PC-3 (cell line): ENCODE results near the gene CALN1. TPM values are rescaled to one million over a fixed set of nuclear protein-coding genes. Genes with fewer than 3 reads are reported as not detected.
"Not testable (repeated sequence)": the region's sequence is repeated elsewhere in the genome, so short reads cannot be mapped to it uniquely, and the experiment has no call there.

Experiments used
- ATAC-seq: fragments of 200-7000 bp; cut with Tn5 transposase; 2 replicates; pipeline ENCODE4 v1.9.1; 2020; ENCODE audit warnings: mild to moderate bottlenecking, moderate library complexity
- BruUV-seq: library from RNA; stranded (reverse); fragments of 400-500 nt; replicated peaks from 2 replicates; lab custom pipeline; 2021; lab: Mats Ljungman, UMichigan
- CTCF ChIA-PET: fragments of 300-600 bp; sonication (Branson Sonifier 250); formaldehyde crosslinking; loops from one replicate; lab custom pipeline; 2022; ENCODE audit warnings: antibody characterized with exemption; lab: Charles Lee
- POLR2A ChIA-PET: fragments of 300-600 bp; sonication (Branson Sonifier 250); formaldehyde crosslinking; loops from one replicate; lab custom pipeline; 2022; ENCODE audit warnings: antibody characterized with exemption; ENCODE audit not compliant: unreplicated experiment; lab: Charles Lee
- DNase-seq: peaks from one replicate; pipeline ENCODE4 v3.0.0-alpha.2; 2015
- H2AFZ ChIP-seq: fragments of 300-600 bp; sonication (generic); 2 replicates; pipeline ENCODE4 v1.6.0; 2016; ENCODE audit warnings: antibody characterized with exemption, low read length
- H3F3A ChIP-seq: fragments of 300-600 bp; sonication (generic); one replicate; pipeline ENCODE4 v1.6.0; 2017; ENCODE audit warnings: antibody characterized with exemption, low read length, control low read depth, mild to moderate bottlenecking; ENCODE audit not compliant: unreplicated experiment
- H3K27ac ChIP-seq: fragments of 300-600 bp; sonication (generic); 2 replicates; pipeline ENCODE4 v1.5.1; 2016; ENCODE audit warnings: mild to moderate bottlenecking, low read length
- H3K27me3 ChIP-seq: fragments of 300-600 bp; sonication (generic); 2 replicates; pipeline ENCODE4 v1.6.1; 2016; ENCODE audit warnings: low read length, mixed read lengths
- H3K36me3 ChIP-seq: fragments of 300-600 bp; sonication (generic); 2 replicates; pipeline ENCODE4 v1.6.1; 2016; ENCODE audit warnings: low read depth, mixed run types, low read length, mixed read lengths
- H3K4me1 ChIP-seq: fragments of 300-600 bp; sonication (generic); 2 replicates; pipeline ENCODE4 v1.5.1; 2016; ENCODE audit warnings: low read length; ENCODE audit not compliant: insufficient read depth
- H3K4me2 ChIP-seq: fragments of 300-600 bp; sonication (generic); 2 replicates; pipeline ENCODE4 v1.6.0; 2016; ENCODE audit warnings: low read length
- H3K4me3 ChIP-seq: fragments of 300-600 bp; sonication (generic); 2 replicates; pipeline ENCODE4 v1.5.1; 2016; ENCODE audit warnings: mild to moderate bottlenecking, low read length, mixed read lengths
- H3K79me2 ChIP-seq: fragments of 300-600 bp; sonication (generic); 2 replicates; pipeline ENCODE4 v1.6.1; 2017; ENCODE audit warnings: low read length, mixed read lengths
- H3K9ac ChIP-seq: fragments of 300-600 bp; sonication (generic); 2 replicates; pipeline ENCODE4 v1.6.0; 2016; ENCODE audit warnings: mild to moderate bottlenecking, low read length
- H3K9me2 ChIP-seq: fragments of 300-600 bp; sonication (generic); replicated peaks from 2 replicates; pipeline ENCODE4 v1.6.1; 2016; ENCODE audit warnings: mixed run types, low read length, mixed read lengths
- H3K9me3 ChIP-seq: fragments of 300-600 bp; sonication (generic); 2 replicates; pipeline ENCODE4 v1.6.1; 2016; ENCODE audit warnings: low read length, mixed read lengths
- H4K20me1 ChIP-seq: fragments of 300-600 bp; sonication (generic); 2 replicates; pipeline ENCODE4 v1.6.1; 2016; ENCODE audit warnings: low read length, mixed read lengths
- CTCF ChIP-seq: fragments of 300-600 bp; sonication (generic); conservative IDR thresholded peaks from 2 replicates; pipeline ENCODE4 v1.5.1; 2017; ENCODE audit warnings: antibody characterized with exemption, low read depth, mild to moderate bottlenecking, low read length
- EZH2 ChIP-seq: fragments of 300-600 bp; sonication (generic); IDR thresholded peaks from one replicate; pipeline ENCODE4 v1.6.1; 2017; ENCODE audit warnings: antibody characterized with exemption, mild to moderate bottlenecking, low read length; ENCODE audit not compliant: unreplicated experiment
- EZH2phosphoT487 ChIP-seq: fragments of 300-600 bp; sonication (generic); IDR thresholded peaks from 2 replicates; pipeline ENCODE4 v1.6.1; 2018; ENCODE audit warnings: mild to moderate bottlenecking, antibody characterized with exemption, low read length, borderline replicate concordance
- intact Hi-C: fragments of 100-400 bp; cut with micrococcal nuclease; formaldehyde crosslinking; loops from 2 replicates; pipeline ENCODE4 v1.9.0; 2023
- total RNA-seq: library from RNA; depleted of rRNA; stranded (reverse); fragments of >200 nt; gene quantifications from 2 replicates; pipeline ENCODE4 v1.2.3, GENCODE V29; 2014

The CALN1 gene
- total RNA-seq, 1 experiment from 2014 or later, result not detected

- Histone ChIP-seq H3K4me1 (no peaks in the 10 kb centered on the region), H3K79me2 (no peaks in the 10 kb centered on the region), H4K20me1 (no peaks in the 10 kb centered on the region), H3K27me3 (no peaks in the 10 kb centered on the region), H3K4me2 (no peak overlapping the region), H3K9me3 (no peaks in the 10 kb centered on the region), H3K4me3 (no peak overlapping the region), H3F3A (no peaks in the 10 kb centered on the region), H2AFZ (no peak overlapping the region), H3K27ac (no peak overlapping the region), H3K9ac (no peak overlapping the region), H3K9me2 (no peaks in the 10 kb centered on the region), H3K36me3 (no peaks in the 10 kb centered on the region)
- DNase-seq, result no peak
- ATAC-seq, result no peak
- BruUV-seq, result no TSS peak
- TF ChIP-seq EZH2phosphoT487 (no peak), CTCF (no peak), EZH2 (no peak)
- POLR2A ChIA-PET, result no interaction called here
- intact Hi-C loops, result no loop called here
- CTCF ChIA-PET, result no interaction called here
These were observed 478.7 kb downstream of the CALN1 start for GRCh38 chr7:71933426-71933825.

- CTCF ChIA-PET, result no interaction called here
- no peak overlapping the region for H3K9ac ChIP-seq
- no peaks in the 10 kb centered on the region for H3K4me1 ChIP-seq
- H3K4me2 ChIP-seq, result no peak overlapping the region
- H3K9me3 ChIP-seq, result no peaks in the 10 kb centered on the region
- H3K79me2 ChIP-seq, result no peaks in the 10 kb centered on the region
- H3K27me3 ChIP-seq, result no peaks in the 10 kb centered on the region
- no TSS peak for BruUV-seq
- no peak for TF ChIP-seq CTCF
- no peak for TF ChIP-seq EZH2phosphoT487
- no peak for TF ChIP-seq EZH2
- no peak overlapping the region for H3K27ac ChIP-seq
- no peaks in the 10 kb centered on the region for H3F3A ChIP-seq
- H3K9me2 ChIP-seq, result no peaks in the 10 kb centered on the region
- ATAC-seq, result no peak
- H2AFZ ChIP-seq, result no peak overlapping the region
- no peaks in the 10 kb centered on the region for H3K36me3 ChIP-seq
- POLR2A ChIA-PET, result no interaction called here
- no peaks in the 10 kb centered on the region for H4K20me1 ChIP-seq
- H3K4me3 ChIP-seq, result no peak overlapping the region
- no peak for DNase-seq
- intact Hi-C loops, result no loop called here
These were observed 486.5 kb downstream of the CALN1 start for GRCh38 chr7:71925663-71926062.

- H3K27ac ChIP-seq, H3K27me3 ChIP-seq, BruUV-seq, ATAC-seq, intact Hi-C loops, H3K4me2 ChIP-seq, H3K4me1 ChIP-seq, H3K79me2 ChIP-seq, POLR2A ChIA-PET, H3K9ac ChIP-seq, H3F3A ChIP-seq, H3K36me3 ChIP-seq, H2AFZ ChIP-seq, H3K9me2 ChIP-seq, DNase-seq, H3K9me3 ChIP-seq, H4K20me1 ChIP-seq, H3K4me3 ChIP-seq, CTCF ChIA-PET: not testable (repeated sequence)
These were observed 497.9 kb downstream of the CALN1 start for GRCh38 chr7:71914204-71914603.
